Pons (tissue), 1 donor: ENCODE results near the gene LAIR1.
A peak's percentile ranks its signal among the peaks of the same experiment; 100 is the strongest.
"Not testable (repeated sequence)": the region's sequence is repeated elsewhere in the genome, so short reads cannot be mapped to it uniquely, and the experiment has no call there.

Experiments used
- DNase-seq: peaks from one replicate; pipeline ENCODE4 v3.0.0-alpha.2; 2016; ENCODE audit warnings: low spot score

The LAIR1 gene, protein sequence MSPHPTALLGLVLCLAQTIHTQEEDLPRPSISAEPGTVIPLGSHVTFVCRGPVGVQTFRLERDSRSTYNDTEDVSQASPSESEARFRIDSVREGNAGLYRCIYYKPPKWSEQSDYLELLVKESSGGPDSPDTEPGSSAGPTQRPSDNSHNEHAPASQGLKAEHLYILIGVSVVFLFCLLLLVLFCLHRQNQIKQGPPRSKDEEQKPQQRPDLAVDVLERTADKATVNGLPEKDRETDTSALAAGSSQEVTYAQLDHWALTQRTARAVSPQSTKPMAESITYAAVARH

DNA sequence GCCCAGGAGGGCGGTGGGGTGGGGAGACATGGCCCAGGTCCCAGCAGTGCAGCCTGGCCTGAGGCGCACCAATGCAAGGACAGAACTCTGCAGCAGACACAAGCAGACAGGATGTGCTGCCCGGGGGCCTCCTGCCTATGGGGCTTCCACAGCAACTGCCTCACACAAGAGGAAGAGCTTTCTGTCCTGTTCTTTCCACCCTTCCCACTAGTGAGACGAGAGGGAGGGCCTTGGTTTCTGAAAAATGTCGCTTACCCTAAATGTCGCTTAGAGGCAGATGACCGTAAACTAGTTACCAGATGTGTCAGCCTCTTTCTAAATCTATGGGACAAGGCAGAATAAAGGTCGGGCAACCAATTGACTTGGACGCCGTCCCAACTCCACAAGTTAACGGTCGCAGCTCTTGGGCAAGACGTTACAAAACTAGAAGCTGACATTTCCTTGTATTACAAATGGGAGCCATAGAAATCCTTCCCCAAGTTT, at the start of gene LAIR1:
TSS of gene LAIR1 (minus strand) at position 157 of the 483 bp plus-strand sequence. CDS start at position 30, 127 bp downstream.
- DNase-seq, result peak; percentile 68

DNA sequence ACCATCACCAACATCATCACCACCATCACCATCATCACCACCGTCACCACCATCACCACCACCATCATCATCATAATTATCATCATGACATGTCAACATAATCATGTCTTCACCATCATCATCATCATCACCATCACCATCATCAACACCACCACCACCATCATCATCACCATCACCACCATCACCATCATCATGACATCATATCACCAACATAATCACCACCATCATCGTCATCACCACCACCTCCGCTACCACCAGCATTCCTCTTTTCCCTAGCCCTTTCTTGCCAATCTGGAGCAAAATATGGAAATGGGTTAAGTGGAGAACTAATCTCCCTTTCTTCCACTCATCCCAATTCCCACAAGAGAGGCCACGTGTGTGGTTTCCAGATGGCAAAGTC, 49.4 kb upstream of the LAIR1 start:
- no peak for DNase-seq

DNA sequence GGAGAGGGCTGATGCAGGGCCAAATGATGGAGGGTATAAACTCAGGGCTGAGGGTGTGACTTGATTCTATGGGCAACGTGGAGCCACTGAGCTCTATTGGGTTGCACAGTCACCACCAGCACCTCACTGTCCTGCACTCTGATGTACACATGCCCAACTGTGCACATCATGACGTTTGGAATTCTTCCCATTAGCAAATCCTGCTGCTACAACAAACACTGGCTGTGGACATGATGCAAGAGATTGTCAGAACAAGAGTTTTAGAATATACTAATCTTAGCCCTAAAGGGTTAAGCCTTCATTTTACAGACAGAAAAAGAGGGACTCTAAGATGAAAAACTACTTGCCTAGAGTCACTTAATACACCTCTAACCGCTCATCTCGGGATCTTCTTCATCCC, 48.1 kb upstream of the LAIR1 start:
- DNase-seq, result no peak

DNA sequence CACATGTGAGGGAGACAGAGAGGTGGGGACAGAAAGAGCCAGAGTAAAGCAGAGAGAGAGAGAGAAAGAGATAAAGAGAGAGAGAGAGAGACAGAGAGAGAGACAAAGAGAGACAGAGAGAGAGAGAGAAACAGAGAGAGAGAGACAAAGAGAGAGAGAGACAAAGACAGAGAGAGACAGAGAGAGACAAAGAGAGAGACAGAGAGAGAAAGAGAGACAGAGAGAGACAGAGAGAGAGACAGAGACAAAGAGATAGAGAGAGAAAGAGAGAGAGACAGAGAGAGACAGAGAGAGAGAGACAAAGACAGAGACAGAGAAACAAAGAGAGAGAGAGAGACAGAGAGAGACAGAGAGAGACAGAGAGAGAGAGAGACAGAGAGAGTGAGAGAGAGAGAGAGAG, 46.3 kb upstream of the LAIR1 start:
- DNase-seq, result no peak

DNA sequence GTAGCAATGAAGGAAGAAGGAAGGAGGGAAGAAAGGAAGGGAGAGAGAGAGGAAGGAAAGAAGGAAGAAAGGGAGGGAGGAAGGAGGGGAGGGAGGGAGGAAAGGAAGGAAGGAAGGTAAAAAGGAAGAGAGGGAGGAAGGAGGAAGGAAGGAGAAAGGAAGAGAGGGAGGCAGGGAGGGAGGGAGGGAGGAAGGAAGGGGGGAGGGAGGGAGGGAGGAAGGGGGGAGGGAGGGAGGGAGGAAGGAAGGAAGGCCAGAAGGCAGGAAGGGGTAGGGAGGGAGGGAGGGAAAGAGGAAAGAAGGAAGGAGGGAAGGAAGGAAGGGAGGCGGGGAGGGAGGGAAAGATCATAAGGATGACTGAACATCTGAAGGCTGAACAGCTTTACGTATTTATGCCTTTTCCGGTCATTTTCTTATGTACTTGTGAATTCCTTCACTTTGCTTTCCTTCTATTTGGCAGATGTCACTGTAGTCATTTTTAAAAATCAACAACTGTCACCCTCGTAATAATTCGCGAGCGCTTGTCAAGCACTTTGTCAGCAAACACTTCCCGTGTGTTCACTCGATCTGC, 43.8 kb upstream of the LAIR1 start:
- DNase-seq, result no peak

DNA sequence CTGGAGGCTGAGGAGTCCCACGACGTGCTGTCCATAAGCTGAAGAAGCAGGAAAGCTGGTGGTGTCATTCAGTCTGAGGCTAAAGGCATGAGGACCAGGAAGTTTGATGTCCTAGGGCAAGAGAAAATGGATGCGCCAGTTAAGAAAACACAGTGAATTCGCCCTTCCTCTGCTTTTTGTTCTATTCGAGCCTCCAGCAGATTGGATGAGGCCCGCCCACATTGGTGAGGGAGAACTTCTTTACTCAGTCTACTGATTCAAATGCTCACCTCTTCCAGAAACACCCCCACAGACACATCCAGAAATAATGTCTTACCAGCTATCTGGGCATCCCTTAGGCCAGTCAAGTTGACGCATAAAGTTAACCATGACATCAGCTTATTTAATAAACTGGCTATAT, 43.0 kb upstream of the LAIR1 start:
- no peak for DNase-seq

DNA sequence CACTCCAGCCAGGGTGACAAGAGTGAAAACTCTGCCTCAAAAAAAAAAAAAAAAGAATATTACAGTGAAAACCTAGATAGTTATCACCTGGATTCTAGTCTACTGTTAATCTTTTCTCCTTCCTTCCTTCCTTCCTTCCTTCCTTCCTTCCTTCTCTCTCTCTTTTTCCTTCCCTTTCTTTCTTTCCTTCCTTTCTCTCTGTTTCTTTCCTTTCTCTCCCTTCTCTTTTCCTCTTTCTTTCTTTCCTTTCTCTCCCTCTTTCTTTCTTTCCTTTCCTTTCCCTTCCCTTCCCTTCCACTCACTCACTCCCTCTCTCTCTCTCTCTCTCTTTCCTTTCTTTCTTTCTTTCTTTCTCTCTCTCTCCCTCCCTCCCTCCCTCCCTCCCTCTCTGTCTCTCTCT, 40.9 kb upstream of the LAIR1 start:
- no peak for DNase-seq

DNA sequence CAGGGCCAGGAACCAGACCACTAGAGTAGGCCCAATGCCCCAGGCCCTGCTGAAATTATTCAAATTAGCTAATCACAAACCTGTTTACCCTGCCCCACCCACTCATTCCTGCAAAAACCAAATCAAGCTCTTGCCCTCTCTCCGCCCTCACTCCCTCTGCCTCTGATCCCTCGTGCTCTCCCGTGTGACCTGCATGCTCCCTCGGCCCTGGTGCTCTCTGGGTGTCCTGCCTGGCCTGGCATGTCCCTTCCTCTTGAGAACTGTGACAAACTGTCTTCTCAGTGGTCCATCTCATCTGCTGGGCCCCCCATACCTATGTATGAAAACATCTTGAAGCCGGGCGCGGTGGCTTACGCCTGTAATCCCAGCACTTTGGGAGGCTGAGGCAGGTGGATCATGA, 38.3 kb upstream of the LAIR1 start:
- DNase-seq, result no peak

DNA sequence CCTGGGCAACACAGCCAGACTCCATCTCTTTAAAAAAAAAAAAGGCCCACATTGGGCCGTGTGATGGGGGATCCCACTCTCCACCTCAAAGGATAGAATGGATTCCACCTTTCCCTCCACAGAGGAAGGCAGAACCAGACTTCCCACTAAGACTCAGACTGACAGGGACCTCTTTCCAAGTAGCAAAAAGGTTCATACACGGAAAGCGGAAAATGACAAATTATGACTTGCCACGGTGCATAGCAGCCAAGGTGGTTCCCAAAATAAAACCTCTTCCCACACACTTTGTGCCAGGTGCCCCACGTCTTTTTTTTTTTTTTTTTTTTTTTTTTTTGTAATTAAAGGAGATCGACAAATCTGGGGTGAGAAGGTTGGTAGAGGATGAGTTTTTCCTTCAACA, 36.2 kb upstream of the LAIR1 start:
- no peak for DNase-seq

DNA sequence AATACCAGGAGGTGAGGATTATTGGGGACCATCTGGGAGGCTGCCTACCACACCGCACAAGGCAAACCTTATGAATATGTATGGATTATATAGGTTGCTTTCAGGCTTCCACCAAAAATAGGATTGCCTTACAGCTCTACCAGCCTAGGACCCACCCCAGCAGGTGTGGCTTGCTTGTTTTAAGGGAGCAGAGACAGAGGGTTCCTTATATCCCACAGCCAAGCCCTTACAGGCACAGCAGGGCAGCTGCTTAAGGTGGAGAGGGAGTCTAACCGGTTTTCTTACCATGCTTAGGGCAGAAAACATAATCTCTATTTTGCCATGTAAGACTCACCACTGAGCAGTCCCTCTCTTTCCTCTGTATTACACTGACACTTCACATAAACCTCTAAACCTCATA, 34.5 kb upstream of the LAIR1 start:
- no peak for DNase-seq

DNA sequence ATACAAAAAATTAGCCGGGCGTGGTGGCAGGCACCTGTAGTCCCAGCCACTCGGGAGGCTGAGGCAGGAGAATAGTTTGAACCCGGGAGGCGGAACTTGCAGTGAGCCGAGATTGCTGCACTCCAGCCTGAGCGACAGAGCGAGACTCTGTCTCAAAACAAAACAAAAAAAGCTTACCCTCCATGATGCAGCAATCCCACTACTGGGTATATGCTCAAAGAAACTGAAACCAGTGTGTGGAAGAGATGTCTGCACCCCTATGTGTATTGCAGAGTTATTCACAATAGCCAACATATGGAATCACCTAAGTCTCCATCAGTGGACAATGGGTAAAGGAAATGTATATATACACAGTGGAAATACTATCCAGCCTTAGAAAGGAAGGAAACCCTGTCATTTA, 31.0 kb upstream of the LAIR1 start:
- DNase-seq, result no peak

DNA sequence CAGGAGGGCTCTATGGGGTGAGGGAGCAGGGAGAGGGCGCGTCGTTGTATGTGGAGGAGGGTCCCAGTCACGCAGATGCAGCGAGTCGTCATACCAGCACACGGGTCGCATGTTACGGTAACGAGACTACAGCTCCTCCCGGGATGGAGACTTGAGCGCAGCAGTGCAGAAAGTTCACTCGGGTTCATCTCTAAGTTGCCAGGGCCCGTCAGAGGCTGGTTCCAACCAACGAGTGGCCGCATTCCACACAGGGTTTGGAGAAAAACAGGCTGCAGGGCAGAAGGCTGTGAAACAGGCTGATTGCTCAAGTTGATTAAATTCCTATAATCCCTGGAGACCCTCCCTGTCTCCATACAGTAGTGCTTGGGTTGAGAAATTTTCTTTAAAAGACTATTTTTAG, 28.6 kb upstream of the LAIR1 start:
- no peak for DNase-seq

DNA sequence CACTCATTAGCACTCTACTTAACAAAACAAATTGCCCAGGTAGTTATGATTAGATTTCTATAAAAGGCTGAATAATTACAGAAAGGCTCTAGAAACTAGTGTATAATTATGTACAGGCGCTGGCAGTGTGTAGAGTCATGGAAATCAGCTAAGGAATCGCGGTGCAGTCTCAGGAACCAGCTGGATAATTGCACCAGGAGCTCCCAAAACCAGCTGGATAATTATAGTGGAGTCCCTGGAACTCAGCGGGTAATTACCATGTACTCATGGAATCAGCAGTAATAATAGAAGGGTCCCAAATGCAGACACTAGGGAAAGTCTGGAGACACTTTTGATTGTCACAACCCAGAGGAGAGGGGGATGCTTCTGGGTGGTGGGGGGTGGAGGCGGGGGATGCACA, 27.4 kb upstream of the LAIR1 start:
- DNase-seq, result no peak

DNA sequence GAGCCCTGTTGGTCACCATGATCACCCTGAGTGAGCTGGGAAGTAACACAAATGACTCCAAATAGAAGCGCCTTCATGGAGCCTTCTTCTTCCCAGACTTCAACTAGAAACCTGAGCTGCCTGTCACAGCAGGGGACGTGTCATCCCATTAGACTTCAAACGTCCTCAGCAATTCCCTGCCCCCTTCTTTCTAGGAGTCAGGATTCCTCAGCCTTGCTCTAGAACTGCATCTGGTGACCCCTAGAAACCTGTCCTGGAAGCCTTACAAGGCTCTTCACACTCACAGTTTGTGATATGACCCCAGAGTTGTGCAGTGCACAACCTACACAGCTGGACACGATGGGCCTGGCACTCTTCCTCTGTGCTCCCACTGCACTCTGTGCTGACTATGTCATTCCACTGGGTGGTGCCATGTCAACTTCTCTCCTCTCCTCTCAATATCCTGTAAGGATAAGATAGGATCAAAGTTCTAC, 26.9 kb upstream of the LAIR1 start:
- no peak for DNase-seq

DNA sequence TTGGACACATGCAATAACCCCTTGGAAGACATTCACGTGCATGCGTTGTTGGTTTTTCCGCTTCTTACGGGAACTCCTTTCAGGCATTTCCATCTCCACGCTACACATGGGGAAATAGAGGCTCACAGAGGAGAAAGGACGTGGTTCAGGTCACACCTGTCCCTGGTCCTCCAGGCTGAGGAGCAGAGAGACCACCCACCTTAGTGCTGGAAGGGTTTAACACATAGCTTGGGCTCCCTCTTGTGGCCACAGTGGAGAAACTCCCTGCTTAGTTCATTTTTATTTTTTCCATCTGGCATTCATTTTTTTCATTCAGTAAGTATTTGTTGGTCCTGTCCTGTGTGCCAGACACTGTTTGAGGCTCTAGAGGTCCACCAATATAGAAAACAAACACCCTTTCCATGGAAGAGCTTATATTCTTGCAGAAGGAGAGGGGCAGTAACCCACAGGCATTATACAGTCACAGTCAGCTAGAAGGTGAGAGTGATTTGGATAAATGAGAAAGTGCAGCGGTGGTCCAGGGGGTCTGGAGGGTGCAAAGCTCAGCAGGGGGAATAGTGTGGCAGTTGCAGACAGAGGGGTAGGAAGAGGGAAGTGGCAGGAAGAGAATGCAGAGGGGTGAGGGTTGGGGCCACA, 26.3 kb upstream of the LAIR1 start:
- peak; percentile 65 for DNase-seq

DNA sequence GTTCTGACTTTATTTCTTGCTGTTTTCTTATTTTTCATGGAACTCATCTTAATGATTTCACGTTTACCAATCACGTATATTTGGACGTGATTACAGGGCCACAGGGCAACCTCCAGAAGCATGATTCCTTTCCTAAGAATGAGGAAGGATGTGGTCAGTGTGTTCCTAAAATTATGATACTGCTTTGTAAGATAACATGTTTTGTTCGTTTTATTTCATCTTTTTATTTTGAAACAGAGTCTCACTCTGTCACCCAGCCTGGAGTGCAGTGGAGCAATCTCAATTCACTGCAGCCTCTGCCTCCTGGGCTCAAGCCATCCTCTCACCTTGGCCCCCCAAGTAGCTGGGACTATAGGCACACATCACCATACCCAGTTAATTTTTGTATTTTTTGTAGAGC, 24.8 kb upstream of the LAIR1 start:
- DNase-seq, result peak; percentile 17

DNA sequence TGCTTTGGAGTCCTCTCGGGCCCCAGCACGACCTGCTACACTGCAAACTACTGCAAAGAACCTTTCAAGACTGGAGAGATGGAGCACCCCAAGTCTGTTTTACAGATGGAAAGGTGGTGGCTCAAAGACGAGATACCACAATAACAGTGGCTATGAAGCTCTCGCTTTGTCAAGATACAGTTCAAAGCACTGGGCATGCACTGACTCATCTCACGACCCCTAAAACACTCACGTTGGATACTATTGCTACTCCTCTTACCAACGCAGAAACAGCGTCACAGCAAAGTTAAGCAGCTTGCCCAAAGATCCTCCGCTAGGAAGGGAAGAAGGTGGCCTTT, 24.0 kb upstream of the LAIR1 start:
- no peak for DNase-seq

DNA sequence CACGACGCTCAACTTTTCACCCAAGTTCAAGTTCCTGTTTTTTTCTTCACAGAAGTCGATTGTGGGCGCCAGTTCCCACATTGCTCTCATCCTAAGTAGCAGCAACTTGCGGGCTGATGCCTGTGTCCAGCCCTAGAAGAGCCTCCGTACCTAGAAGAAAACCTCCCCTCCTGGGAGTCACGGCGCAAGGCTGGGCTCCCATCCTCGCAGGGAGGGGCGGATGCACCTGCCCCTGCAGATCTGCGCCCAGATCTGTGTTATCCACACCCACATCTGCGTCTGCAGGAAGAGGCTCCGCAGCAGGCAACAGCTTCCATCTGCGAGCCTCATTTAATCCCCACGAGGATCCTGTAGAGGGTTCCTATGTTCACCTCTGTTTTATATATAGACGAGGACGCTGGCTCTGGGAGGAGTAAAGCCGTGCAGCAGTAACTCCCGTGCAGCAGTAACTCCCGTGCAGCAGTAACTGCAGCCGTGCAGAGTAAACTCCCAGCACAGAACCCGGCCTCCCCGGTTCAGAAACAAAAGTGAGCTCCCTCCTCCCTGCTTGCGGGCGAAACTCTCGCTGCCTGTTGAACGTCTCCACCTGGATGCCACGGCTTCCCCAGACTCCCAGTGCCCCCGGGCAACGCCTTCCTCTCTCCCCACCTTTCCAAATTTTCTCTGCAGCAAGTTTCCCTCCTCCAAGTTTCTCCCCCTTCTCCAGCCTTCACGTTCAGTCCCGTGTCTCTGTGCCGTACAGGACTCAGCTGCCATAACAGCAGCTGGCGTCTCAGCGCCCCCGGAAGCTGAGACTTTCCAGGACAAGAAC, 23.5 kb upstream of the LAIR1 start:
- peak; percentile 32 for DNase-seq

DNA sequence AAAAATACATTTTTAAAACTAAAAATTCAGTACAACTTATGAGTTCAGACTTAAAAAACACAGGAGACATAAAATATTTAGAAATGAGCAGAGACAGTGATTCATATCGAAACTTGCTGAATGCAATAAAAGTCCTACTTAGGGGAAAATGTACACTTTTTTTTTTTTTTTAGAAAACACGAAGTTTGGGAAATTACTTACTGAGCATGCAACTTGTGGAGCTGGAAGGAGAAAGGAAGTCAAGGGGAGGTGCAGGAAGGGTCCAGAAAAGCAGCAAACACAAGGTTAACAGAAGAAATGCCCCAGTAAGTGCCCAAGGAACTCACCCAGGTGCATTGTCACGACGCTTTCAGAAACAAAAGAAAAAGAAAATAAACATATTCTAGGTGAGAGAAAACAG, 18.6 kb upstream of the LAIR1 start:
- DNase-seq, result no peak

DNA sequence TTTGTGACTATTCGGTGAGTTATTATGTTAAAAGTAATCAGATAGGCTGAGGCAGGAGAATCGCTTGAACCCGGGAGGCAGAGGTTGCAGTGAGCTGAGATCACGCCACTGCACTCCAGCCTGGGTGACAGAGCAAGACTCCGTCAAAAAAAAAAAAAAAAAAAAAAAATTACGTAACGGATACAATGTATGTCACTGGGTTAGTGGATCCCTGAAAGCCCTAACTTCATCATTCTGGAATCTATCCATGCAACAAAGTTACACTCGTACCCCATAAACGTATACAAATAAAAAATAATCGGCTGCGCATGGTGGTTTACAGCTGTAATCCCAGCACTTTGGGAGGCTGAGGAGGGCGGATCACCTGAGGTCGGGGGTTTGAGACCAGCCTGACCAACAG, 17.3 kb upstream of the LAIR1 start:
- not testable (repeated sequence) for DNase-seq

DNA sequence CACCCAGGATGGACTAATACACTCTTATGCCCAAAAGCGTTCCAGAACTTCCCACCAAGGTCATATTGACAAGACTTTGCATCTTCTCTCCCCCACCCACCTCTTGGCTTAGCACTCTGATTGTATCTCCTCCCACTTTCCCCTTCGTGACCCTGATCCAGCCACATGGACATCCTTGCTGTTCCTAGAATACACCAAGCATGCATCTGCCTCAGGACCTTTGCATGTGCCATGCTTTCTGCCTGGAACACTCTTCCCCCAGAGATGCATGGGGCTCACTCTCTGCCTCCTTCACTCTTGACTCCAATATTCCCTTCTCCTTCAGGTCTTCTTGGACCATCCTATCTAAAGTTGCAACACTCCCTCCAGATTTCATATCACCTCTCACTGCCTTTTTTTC, 16.2 kb upstream of the LAIR1 start:
- no peak for DNase-seq

DNA sequence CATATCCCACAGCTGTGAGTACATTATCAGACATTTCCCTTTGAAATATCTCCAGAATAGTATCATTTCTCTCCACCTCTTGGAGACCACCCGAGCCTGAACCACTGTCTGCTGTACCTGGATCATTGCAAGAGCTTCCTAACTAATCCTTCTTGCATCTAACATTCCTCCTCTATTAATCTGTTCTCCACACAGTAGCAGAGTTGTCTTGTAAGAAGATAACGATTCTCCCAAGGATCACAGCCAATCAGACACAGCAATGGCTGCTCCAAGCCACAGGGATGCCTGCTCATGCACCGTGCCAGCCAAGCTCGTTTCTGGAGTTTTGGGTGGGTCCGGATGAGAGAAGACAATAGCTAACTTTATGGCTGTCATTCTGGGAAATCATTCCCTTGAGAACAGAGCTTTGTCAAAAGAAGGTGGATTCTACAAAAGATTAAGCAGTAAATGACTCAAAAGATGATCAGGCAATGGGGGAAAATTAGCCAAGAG, 14.5 kb upstream of the LAIR1 start:
- no peak for DNase-seq
